HFFc6 (cell line): ENCODE results near the gene TFDP2. TPM values are rescaled to one million over a fixed set of nuclear protein-coding genes. Genes with fewer than 3 reads are reported as not detected.

Source experiments
- DNase-seq: peaks from one replicate; pipeline ENCODE4 v3.0.0-alpha.2; 2018
- H3K27ac Mint-ChIP-seq: 2 replicates; pipeline ENCODE4 v1.8.0; 2020; ENCODE audit warnings: mild to moderate bottlenecking, mixed read lengths
- H3K27me3 Mint-ChIP-seq: 2 replicates; pipeline ENCODE4 v1.8.0; 2021; ENCODE audit warnings: mild to moderate bottlenecking, moderate library complexity, mixed read lengths; ENCODE audit not compliant: insufficient read depth
- H3K36me3 Mint-ChIP-seq: 2 replicates; pipeline ENCODE4 v1.8.0; 2021; ENCODE audit warnings: low read depth, mixed read lengths
- H3K4me1 Mint-ChIP-seq: 2 replicates; pipeline ENCODE4 v1.8.0; 2020; ENCODE audit warnings: low read depth, mixed read lengths
- H3K4me3 Mint-ChIP-seq: 2 replicates; pipeline ENCODE4 v1.8.0; 2020; ENCODE audit warnings: mild to moderate bottlenecking, moderate library complexity, mixed read lengths
- H3K9me3 Mint-ChIP-seq: 2 replicates; pipeline ENCODE4 v1.8.0; 2020; ENCODE audit warnings: mild to moderate bottlenecking, mixed read lengths
- total RNA-seq, 6 experiments: library from RNA; stranded (reverse); fragmentation: NEBNext Ultra II Directional; extraction: Animal tissue kit (Norgen Biotek cat#: 25700); gene quantifications; 2 replicates in 1 of 6; 3 replicates in 5 of 6; pipeline ENCODE4 v1.2.3, GENCODE V29; 2021
- TF ChIP-seq, protein P1 (sequence below): fragments of 200-600 bp; sonication (generic); IDR thresholded peaks from 2 replicates; pipeline ENCODE4 v1.5.0; 2021; ENCODE audit warnings: antibody characterized with exemption, mild to moderate bottlenecking

Gene TFDP2
- total RNA-seq, 6 experiments from 2014 or later: 22.0 to 34.1 (median 27.6) TPM

DNA sequence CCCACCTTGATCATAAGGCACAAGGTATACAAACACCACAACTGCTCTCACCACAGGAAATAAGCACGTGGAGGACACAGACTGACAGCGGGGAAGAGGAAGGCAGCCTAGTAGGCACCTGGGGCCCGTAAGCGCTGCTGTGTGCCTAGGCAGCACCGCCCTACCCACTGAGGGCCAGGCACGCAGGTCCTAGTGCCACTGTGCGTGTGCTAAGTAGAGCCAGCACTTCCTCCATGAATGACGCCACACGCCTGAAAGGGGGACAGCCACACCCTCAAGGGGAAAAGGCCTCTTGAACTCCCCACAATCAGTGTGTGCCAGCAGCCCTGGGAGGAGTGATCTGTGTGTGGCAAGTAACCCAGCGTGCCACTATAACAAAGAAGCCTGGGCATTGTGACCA is 199.9 kb downstream of the TFDP2 start:
- Mint-ChIP-seq H3K27ac (no peak overlapping the region), H3K9me3 (no peaks in the 10 kb centered on the region), H3K27me3 (peaks cover 3% of the 10 kb centered on the region), H3K4me3 (no peak overlapping the region), H3K4me1 (no peaks in the 10 kb centered on the region), H3K36me3 (peaks cover 5% of the 10 kb centered on the region; the same call in 1 of the 2 replicates)
- TF ChIP-seq, protein P1, sequence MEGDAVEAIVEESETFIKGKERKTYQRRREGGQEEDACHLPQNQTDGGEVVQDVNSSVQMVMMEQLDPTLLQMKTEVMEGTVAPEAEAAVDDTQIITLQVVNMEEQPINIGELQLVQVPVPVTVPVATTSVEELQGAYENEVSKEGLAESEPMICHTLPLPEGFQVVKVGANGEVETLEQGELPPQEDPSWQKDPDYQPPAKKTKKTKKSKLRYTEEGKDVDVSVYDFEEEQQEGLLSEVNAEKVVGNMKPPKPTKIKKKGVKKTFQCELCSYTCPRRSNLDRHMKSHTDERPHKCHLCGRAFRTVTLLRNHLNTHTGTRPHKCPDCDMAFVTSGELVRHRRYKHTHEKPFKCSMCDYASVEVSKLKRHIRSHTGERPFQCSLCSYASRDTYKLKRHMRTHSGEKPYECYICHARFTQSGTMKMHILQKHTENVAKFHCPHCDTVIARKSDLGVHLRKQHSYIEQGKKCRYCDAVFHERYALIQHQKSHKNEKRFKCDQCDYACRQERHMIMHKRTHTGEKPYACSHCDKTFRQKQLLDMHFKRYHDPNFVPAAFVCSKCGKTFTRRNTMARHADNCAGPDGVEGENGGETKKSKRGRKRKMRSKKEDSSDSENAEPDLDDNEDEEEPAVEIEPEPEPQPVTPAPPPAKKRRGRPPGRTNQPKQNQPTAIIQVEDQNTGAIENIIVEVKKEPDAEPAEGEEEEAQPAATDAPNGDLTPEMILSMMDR: no peak
- DNase-seq: no peak

- Mint-ChIP-seq H3K27ac (no peak overlapping the region), H3K36me3 (no peaks in the 10 kb centered on the region), H3K4me1 (peaks cover 8% of the 10 kb centered on the region), H3K4me3 (no peak overlapping the region), H3K27me3 (peaks cover 3% of the 10 kb centered on the region), H3K9me3 (no peaks in the 10 kb centered on the region)
- DNase-seq: no peak
- TF ChIP-seq, protein P1: no peak
Measured at GRCh38 chr3:141945726-141946485, 203.4 kb downstream of the TFDP2 start.

GRCh38 chr3:141942006-141942405 is 207.3 kb downstream of the TFDP2 start:
- H3K27ac Mint-ChIP-seq: no peak overlapping the region
- H3K4me3 Mint-ChIP-seq: no peak overlapping the region
- TF ChIP-seq, protein P1: no peak
- H3K9me3 Mint-ChIP-seq: no peaks in the 10 kb centered on the region
- peaks cover 21% of the 10 kb centered on the region for H3K4me1 Mint-ChIP-seq
- peaks cover 2% of the 10 kb centered on the region for H3K27me3 Mint-ChIP-seq
- H3K36me3 Mint-ChIP-seq: no peaks in the 10 kb centered on the region
- no peak for DNase-seq

- H3K9me3 Mint-ChIP-seq: no peaks in the 10 kb centered on the region
- DNase-seq: no peak
- peaks cover 21% of the 10 kb centered on the region for H3K4me1 Mint-ChIP-seq
- no peaks in the 10 kb centered on the region for H3K36me3 Mint-ChIP-seq
- H3K27ac Mint-ChIP-seq: no peak overlapping the region
- no peak overlapping the region for H3K4me3 Mint-ChIP-seq
- TF ChIP-seq, protein P1: no peak
- H3K27me3 Mint-ChIP-seq: peaks cover 2% of the 10 kb centered on the region
Measured at GRCh38 chr3:141941093-141941492, 208.3 kb downstream of the TFDP2 start.

GRCh38 chr3:141940194-141940776 is 209.1 kb downstream of the TFDP2 start:
- H3K27ac Mint-ChIP-seq: peak overlapping the region; percentile 64
- DNase-seq: peak; percentile 91
- H3K27me3 Mint-ChIP-seq: peaks cover 2% of the 10 kb centered on the region
- H3K9me3 Mint-ChIP-seq: no peaks in the 10 kb centered on the region
- TF ChIP-seq, protein P1: no peak
- H3K36me3 Mint-ChIP-seq: no peaks in the 10 kb centered on the region
- peaks cover 21% of the 10 kb centered on the region for H3K4me1 Mint-ChIP-seq
- peak overlapping the region; percentile 40 for H3K4me3 Mint-ChIP-seq
